K562 (cell line): Measurements from ENCODE around the gene CLCN4. TPM values are rescaled to one million over a fixed set of nuclear protein-coding genes. Genes with fewer than 3 reads are reported as not detected.
A peak's percentile ranks its signal among the peaks of the same experiment; 100 is the strongest.

Source experiments
- ARNT ChIP-seq, 2 experiments: fragments of 450-650 bp; IDR thresholded peaks; 2 replicates each; pipeline ENCODE4 v1.6.1; 2016; ENCODE audit warnings: mild to moderate bottlenecking in 1 of 2
- CUX1 ChIP-seq: fragments of 200-800 bp; sonication (Bioruptor generic); IDR thresholded peaks from 2 replicates; pipeline ENCODE4 v1.6.1; 2016; ENCODE audit warnings: missing genetic modification characterization, missing compliant biosample characterization
- CXXC5 ChIP-seq: fragments of 250-450 bp; sonication (Bioruptor Pico); IDR thresholded peaks from 2 replicates; pipeline ENCODE4 v1.8.0; 2022; ENCODE audit warnings: inconsistent platforms, mild to moderate bottlenecking, moderate library complexity
- DPF2 ChIP-seq: fragments of 450-650 bp; IDR thresholded peaks from 2 replicates; pipeline ENCODE4 v1.6.1; 2016
- HIVEP1 ChIP-seq: fragments of 250-450 bp; sonication (Bioruptor Pico); IDR thresholded peaks from 2 replicates; pipeline ENCODE4 v1.4.0; 2020; ENCODE audit warnings: mild to moderate bottlenecking
- ILK ChIP-seq: fragments of 450-650 bp; IDR thresholded peaks from 2 replicates; pipeline ENCODE4 v1.6.1; 2016; ENCODE audit warnings: missing genetic modification characterization, low read depth, mild to moderate bottlenecking, missing compliant biosample characterization, moderate library complexity, borderline replicate concordance
- NELFE ChIP-seq: IDR thresholded peaks from 2 replicates; pipeline ENCODE4 v1.6.1; 2011; ENCODE audit warnings: mild to moderate bottlenecking; ENCODE audit not compliant: insufficient read depth, insufficient read length
- ZBTB1 ChIP-seq: sonication (generic); formaldehyde crosslinking; IDR thresholded peaks from 2 replicates; pipeline ENCODE4 v1.8.1; 2023; ENCODE audit warnings: missing genetic modification reagents, low read depth, mild to moderate bottlenecking, borderline replicate concordance
- ZKSCAN3 ChIP-seq: fragments of 250-450 bp; sonication (Bioruptor Pico); IDR thresholded peaks from 2 replicates; pipeline ENCODE4 v1.4.0; 2020
- ZNF316 ChIP-seq: fragments of 450-650 bp; IDR thresholded peaks from 2 replicates; pipeline ENCODE4 v1.6.1; 2016
- ZNF644 ChIP-seq: fragments of 200-800 bp; sonication (Bioruptor generic); IDR thresholded peaks from 2 replicates; pipeline ENCODE4 v1.6.1; 2016; ENCODE audit warnings: low read depth, missing genetic modification characterization, missing compliant biosample characterization
- polyA plus RNA-seq, 8 experiments: library from polyadenylated mRNA; depleted of rRNA in 4 of 8; stranded (reverse) in 5 of 8; unstranded in 3 of 8; fragments of >200 nt; fragmentation: Nextera tagmentation in 2 of 8; fragmentation: Illumina TruSeq in 1 of 8; extraction: Ambion mirVana in 2 of 8; extraction: Trizol in 1 of 8; gene quantifications; 2 replicates each; pipeline versions ENCODE4 v1.2.1 to v1.2.3, GENCODE V29; 2011 to 2014; ENCODE audit warnings: inconsistent platforms in 1 of 8, missing spikeins in 1 of 8
- total RNA-seq, 7 experiments: library from RNA; depleted of rRNA in 6 of 7; stranded (reverse); fragments of >200 nt in 6 of 7; fragmentation: Illumina TruSeq in 2 of 7; extraction: Trizol in 2 of 7; gene quantifications; 2 replicates each; pipeline versions ENCODE4 v1.2.1 to v1.2.3, GENCODE V29; 2011 to 2021; ENCODE audit warnings: low replicate concordance in 1 of 7
- TF ChIP-seq, protein P1 (sequence below): sonication (generic); formaldehyde crosslinking; IDR thresholded peaks from 2 replicates; pipeline ENCODE4 v1.8.1; 2023; ENCODE audit warnings: mild to moderate bottlenecking, missing genetic modification reagents
- TF ChIP-seq, protein P2 (sequence below): fragments of 450-650 bp; IDR thresholded peaks from 2 replicates; pipeline ENCODE4 v1.6.1; 2016; ENCODE audit warnings: borderline replicate concordance
- TF ChIP-seq, protein P3 (sequence below): sonication (generic); formaldehyde crosslinking; IDR thresholded peaks from 2 replicates; pipeline ENCODE4 v1.8.1; 2023; ENCODE audit warnings: mild to moderate bottlenecking, missing genetic modification reagents, moderate library complexity
- TF ChIP-seq, protein P4 (sequence below): fragments of 150-350 bp; conservative IDR thresholded peaks from 2 replicates; pipeline ENCODE4 v1.6.1; 2014; ENCODE audit warnings: low read length

The CLCN4 gene
- total and polyA plus RNA-seq, 9 of the 15 experiments (the other 6 are each of a cell fraction or from before 2014, with no cell fraction given), result 0.03 to 0.24 (median 0.10) TPM; not detected in 1

GRCh38 chrX:10178866-10179463 is 22.2 kb downstream of the CLCN4 start (continued):
- TF ChIP-seq, protein P1, sequence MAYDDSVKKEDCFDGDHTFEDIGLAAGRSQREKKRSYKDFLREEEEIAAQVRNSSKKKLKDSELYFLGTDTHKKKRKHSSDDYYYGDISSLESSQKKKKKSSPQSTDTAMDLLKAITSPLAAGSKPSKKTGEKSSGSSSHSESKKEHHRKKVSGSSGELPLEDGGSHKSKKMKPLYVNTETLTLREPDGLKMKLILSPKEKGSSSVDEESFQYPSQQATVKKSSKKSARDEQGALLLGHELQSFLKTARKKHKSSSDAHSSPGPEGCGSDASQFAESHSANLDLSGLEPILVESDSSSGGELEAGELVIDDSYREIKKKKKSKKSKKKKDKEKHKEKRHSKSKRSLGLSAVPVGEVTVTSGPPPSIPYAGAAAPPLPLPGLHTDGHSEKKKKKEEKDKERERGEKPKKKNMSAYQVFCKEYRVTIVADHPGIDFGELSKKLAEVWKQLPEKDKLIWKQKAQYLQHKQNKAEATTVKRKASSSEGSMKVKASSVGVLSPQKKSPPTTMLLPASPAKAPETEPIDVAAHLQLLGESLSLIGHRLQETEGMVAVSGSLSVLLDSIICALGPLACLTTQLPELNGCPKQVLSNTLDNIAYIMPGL (CRISPR knock-in tag), result no peak
- TF ChIP-seq ZBTB1 (CRISPR knock-in tag) (no peak), ILK (tag) (no peak), DPF2 (peak; percentile 94), NELFE (no peak), ZNF316 (peak; percentile 49), ZKSCAN3 (no peak), ARNT (IDR thresholded peaks at IDR 0.05) (peak in 1 of 2 experiments; percentile 59; a peak in 1 of 4 replicates), HIVEP1 (CRISPR knock-in tag) (no peak), ZNF644 (0 out of 2 replicates have a peak, but pooled peaks have one; percentile 42), CUX1 (CRISPR knock-in tag) (no peak), CXXC5 (CRISPR knock-in tag) (peak; percentile 37; the same call in 1 of the 2 replicates)
- TF ChIP-seq, protein P2, sequence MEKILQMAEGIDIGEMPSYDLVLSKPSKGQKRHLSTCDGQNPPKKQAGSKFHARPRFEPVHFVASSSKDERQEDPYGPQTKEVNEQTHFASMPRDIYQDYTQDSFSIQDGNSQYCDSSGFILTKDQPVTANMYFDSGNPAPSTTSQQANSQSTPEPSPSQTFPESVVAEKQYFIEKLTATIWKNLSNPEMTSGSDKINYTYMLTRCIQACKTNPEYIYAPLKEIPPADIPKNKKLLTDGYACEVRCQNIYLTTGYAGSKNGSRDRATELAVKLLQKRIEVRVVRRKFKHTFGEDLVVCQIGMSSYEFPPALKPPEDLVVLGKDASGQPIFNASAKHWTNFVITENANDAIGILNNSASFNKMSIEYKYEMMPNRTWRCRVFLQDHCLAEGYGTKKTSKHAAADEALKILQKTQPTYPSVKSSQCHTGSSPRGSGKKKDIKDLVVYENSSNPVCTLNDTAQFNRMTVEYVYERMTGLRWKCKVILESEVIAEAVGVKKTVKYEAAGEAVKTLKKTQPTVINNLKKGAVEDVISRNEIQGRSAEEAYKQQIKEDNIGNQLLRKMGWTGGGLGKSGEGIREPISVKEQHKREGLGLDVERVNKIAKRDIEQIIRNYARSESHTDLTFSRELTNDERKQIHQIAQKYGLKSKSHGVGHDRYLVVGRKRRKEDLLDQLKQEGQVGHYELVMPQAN, result no peak
- TF ChIP-seq, protein P3, sequence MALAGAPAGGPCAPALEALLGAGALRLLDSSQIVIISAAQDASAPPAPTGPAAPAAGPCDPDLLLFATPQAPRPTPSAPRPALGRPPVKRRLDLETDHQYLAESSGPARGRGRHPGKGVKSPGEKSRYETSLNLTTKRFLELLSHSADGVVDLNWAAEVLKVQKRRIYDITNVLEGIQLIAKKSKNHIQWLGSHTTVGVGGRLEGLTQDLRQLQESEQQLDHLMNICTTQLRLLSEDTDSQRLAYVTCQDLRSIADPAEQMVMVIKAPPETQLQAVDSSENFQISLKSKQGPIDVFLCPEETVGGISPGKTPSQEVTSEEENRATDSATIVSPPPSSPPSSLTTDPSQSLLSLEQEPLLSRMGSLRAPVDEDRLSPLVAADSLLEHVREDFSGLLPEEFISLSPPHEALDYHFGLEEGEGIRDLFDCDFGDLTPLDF (CRISPR knock-in tag), result no peak
- TF ChIP-seq, protein P4, sequence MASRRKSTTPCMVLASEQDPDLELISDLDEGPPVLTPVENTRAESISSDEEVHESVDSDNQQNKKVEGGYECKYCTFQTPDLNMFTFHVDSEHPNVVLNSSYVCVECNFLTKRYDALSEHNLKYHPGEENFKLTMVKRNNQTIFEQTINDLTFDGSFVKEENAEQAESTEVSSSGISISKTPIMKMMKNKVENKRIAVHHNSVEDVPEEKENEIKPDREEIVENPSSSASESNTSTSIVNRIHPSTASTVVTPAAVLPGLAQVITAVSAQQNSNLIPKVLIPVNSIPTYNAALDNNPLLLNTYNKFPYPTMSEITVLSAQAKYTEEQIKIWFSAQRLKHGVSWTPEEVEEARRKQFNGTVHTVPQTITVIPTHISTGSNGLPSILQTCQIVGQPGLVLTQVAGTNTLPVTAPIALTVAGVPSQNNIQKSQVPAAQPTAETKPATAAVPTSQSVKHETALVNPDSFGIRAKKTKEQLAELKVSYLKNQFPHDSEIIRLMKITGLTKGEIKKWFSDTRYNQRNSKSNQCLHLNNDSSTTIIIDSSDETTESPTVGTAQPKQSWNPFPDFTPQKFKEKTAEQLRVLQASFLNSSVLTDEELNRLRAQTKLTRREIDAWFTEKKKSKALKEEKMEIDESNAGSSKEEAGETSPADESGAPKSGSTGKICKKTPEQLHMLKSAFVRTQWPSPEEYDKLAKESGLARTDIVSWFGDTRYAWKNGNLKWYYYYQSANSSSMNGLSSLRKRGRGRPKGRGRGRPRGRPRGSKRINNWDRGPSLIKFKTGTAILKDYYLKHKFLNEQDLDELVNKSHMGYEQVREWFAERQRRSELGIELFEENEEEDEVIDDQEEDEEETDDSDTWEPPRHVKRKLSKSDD, result no peak
